ENCODE measurements around the gene TENM3. TPM values are rescaled to one million over a fixed set of nuclear protein-coding genes. Genes with fewer than 3 reads are reported as not detected.

The TENM3 gene
- total and polyA plus RNA-seq, 10 of the 15 experiments (the other 5 are each of a cell fraction or from before 2014, with no cell fraction given), result 0.01 to 1.7 (median 0.08) TPM; not detected in 2

- Histone ChIP-seq H3K4me2 (ENCODE audit: control insufficient read depth, insufficient read depth) (no peak overlapping the region), H3K36me3 (ENCODE audit: control insufficient read depth in 2 of 2, insufficient read depth in 2 of 2, low read length in 1 of 2) (no peaks in the 10 kb centered on the region), H3K27ac (ENCODE audit: control insufficient read depth, insufficient read depth) (no peak overlapping the region), H3K27me3 (replicated peaks in 1 of 2; ENCODE audit: control insufficient read depth in 2 of 2, insufficient read depth in 2 of 2, low read length in 1 of 2) (0 out of 4 replicates have a peak, but pooled peaks cover 0 to 4% of the 10 kb centered on the region in 2 experiments), H3K4me1 (ENCODE audit: control insufficient read depth, insufficient read depth, low read length) (no peaks in the 10 kb centered on the region), H4K20me1 (ENCODE audit: control insufficient read depth, insufficient read depth) (no peaks in the 10 kb centered on the region), H3K79me2 (ENCODE audit: control insufficient read depth, insufficient read depth, low read length) (no peaks in the 10 kb centered on the region), H2AFZ (ENCODE audit: control insufficient read depth, low read depth, low read length) (no peak overlapping the region), H3K4me3 (no peak overlapping the region), H3K9me3 (replicated peaks; ENCODE audit: control insufficient read depth, insufficient read depth, low read length) (no peaks in the 10 kb centered on the region; the same call in 1 of the 3 replicates), H3K9ac (ENCODE audit: control insufficient read depth, insufficient read depth, low read length) (no peak overlapping the region)
- FAIRE-seq (no peak), ATAC-seq (no peak), DNase-seq (ENCODE audit: low read depth, low spot score) (no peak)
- WGBS (ENCODE audit: insufficient coverage, insufficient replicate concordance, low lambda C conversion rate, missing lambda C conversion rate), result 78% methylated on average over 6 of the region's 6 CpGs
- ChIA-PET POLR2A (no interaction called here), SMC1A (ENCODE audit: uncharacterized antibody, unreplicated experiment) (interaction anchor here (1.1 kb wide), 1 partner anchor 12 kb away, joined by 3 read pairs; no protein-coding TSS in a partner anchor), RAD21 (ENCODE audit: unreplicated experiment) (no interaction called here), CTCF (interaction anchor here (1.0 kb wide), 1 partner anchor 13 kb away, joined by 4 read pairs; no protein-coding TSS in a partner anchor)
- intact Hi-C loops (cut with micrococcal nuclease; ENCODE audit: unreplicated experiment), result no loop called here
- in situ Hi-C loops (cut with MboI), result loop anchor here (5.0 kb wide), 1 partner anchor 324 kb away; no protein-coding TSS in a partner anchor
- no TSS peak for BruUV-seq (replicated peaks)
- TF ChIP-seq MLLT1 (IDR thresholded peaks at IDR 0.05) (no peak), FOXK2 (IDR thresholded peaks at IDR 0.05) (no peak), MAX (IDR thresholded peaks at IDR 0.05; ENCODE audit: low read depth, low read length) (no peak), ASH2L (IDR thresholded peaks at IDR 0.05; ENCODE audit: borderline replicate concordance, low read depth) (no peak), HCFC1 (IDR thresholded peaks at IDR 0.05; ENCODE audit: low read length) (no peak), NFXL1 (IDR thresholded peaks at IDR 0.05; ENCODE audit: borderline replicate concordance) (no peak), ZBTB40 (IDR thresholded peaks at IDR 0.05; ENCODE audit: borderline replicate concordance) (no peak), ATF7 (IDR thresholded peaks at IDR 0.05; ENCODE audit: low read depth) (no peak), BCL3 (IDR thresholded peaks at IDR 0.05; ENCODE audit: borderline replicate concordance, insufficient read depth, low read depth, low read length, poor library complexity, severe bottlenecking) (no peak), ZNF384 (IDR thresholded peaks at IDR 0.05; ENCODE audit: borderline replicate concordance, low read depth, low read length) (no peak), EP300 (IDR thresholded peaks at IDR 0.05; ENCODE audit: borderline replicate concordance in 1 of 2, control insufficient read depth in 1 of 2, low read depth in 2 of 2, low read length in 2 of 2) (no peak)
- TF ChIP-seq, protein P1, sequence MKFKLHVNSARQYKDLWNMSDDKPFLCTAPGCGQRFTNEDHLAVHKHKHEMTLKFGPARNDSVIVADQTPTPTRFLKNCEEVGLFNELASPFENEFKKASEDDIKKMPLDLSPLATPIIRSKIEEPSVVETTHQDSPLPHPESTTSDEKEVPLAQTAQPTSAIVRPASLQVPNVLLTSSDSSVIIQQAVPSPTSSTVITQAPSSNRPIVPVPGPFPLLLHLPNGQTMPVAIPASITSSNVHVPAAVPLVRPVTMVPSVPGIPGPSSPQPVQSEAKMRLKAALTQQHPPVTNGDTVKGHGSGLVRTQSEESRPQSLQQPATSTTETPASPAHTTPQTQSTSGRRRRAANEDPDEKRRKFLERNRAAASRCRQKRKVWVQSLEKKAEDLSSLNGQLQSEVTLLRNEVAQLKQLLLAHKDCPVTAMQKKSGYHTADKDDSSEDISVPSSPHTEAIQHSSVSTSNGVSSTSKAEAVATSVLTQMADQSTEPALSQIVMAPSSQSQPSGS (IDR thresholded peaks at IDR 0.05; ENCODE audit: low read length), result no peak
- TF ChIP-seq, protein P2, sequence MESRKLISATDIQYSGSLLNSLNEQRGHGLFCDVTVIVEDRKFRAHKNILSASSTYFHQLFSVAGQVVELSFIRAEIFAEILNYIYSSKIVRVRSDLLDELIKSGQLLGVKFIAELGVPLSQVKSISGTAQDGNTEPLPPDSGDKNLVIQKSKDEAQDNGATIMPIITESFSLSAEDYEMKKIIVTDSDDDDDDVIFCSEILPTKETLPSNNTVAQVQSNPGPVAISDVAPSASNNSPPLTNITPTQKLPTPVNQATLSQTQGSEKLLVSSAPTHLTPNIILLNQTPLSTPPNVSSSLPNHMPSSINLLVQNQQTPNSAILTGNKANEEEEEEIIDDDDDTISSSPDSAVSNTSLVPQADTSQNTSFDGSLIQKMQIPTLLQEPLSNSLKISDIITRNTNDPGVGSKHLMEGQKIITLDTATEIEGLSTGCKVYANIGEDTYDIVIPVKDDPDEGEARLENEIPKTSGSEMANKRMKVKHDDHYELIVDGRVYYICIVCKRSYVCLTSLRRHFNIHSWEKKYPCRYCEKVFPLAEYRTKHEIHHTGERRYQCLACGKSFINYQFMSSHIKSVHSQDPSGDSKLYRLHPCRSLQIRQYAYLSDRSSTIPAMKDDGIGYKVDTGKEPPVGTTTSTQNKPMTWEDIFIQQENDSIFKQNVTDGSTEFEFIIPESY (IDR thresholded peaks at IDR 0.05), result no peak
Measured at GRCh38 chr4:182483685-182484084, 240.5 kb downstream of the TENM3 start.

Measured in GM12878 (cell line).